ENCODE results near the gene OXLD1. TPM values are rescaled to one million over a fixed set of nuclear protein-coding genes. Genes with fewer than 3 reads are reported as not detected.

OXLD1 gene
- polyA plus RNA-seq, 1 of the 3 experiments (the other 2 are of a cell fraction), result 103 TPM

GRCh38 chr17:81706757-81707624 lies 40.6 kb upstream of the OXLD1 start:
- 96% methylated on average over 38 of the region's 54 CpGs for WGBS (ENCODE audit: low lambda C conversion rate)
- H2AFZ ChIP-seq (ENCODE audit: low read depth), result no peak overlapping the region
- H3K36me3 ChIP-seq (replicated peaks in 1 of 2; ENCODE audit: control insufficient read depth in 1 of 2, insufficient read depth in 2 of 2, low read length in 1 of 2), result peaks cover 34 to 38% of the 10 kb centered on the region in 2 experiments
- no peak overlapping the region for H3K9ac ChIP-seq
- H3K4me2 ChIP-seq, result no peak overlapping the region
- no peaks in the 10 kb centered on the region for H3K9me3 ChIP-seq
- ChIA-PET CTCF (interaction anchor here (0.8 to 1.5 kb wide), 6 partner anchors 15 to 159 kb away, joined by 3 to 6 read pairs (median 4); partner anchors contain the start of genes ARL16 and HGS), POLR2A (interaction anchor here (0.7 to 3.0 kb wide), 3 partner anchors 11 to 159 kb away, joined by 3 to 9 read pairs (median 6); partner anchors contain the start of genes ARL16 and HGS)
- H3K9me2 ChIP-seq, result no peaks in the 10 kb centered on the region
- peaks cover 44% of the 10 kb centered on the region for H3K79me2 ChIP-seq (ENCODE audit: insufficient read depth)
- TF ChIP-seq GABPA (IDR thresholded peaks at IDR 0.05; ENCODE audit: low read depth) (no peak), EZH2phosphoT487 (IDR thresholded peaks at IDR 0.05; ENCODE audit: borderline replicate concordance, low read depth) (no peak), RFX5 (IDR thresholded peaks at IDR 0.05; ENCODE audit: low read length) (no peak), SIN3A (IDR thresholded peaks at IDR 0.05; ENCODE audit: borderline replicate concordance, low read depth, low read length) (no peak), CTCF (IDR thresholded peaks at IDR 0.05) (peak; percentile 32; the same call in 1 of the 2 replicates), PBX3 (IDR thresholded peaks at IDR 0.05) (no peak), USF2 (IDR thresholded peaks at IDR 0.05; ENCODE audit: borderline replicate concordance, low read depth, low read length) (no peak), TEAD4 (IDR thresholded peaks at IDR 0.05; ENCODE audit: borderline replicate concordance, insufficient read depth) (no peak), TAF1 (IDR thresholded peaks at IDR 0.05; ENCODE audit: borderline replicate concordance, low read depth, low read length) (no peak)
- H3K27me3 ChIP-seq (ENCODE audit: insufficient read depth), result no peaks in the 10 kb centered on the region
- peaks cover 16 to 25% of the 10 kb centered on the region in 2 experiments for H3K4me1 ChIP-seq (ENCODE audit: control insufficient read depth in 1 of 2, insufficient read depth in 2 of 2, low read depth in 1 of 2, low read length in 1 of 2)
- H4K20me1 ChIP-seq (ENCODE audit: insufficient read depth), result peaks cover 4% of the 10 kb centered on the region
- no peak overlapping the region for H3K27ac ChIP-seq (ENCODE audit: low read depth in 2 of 2, low read length in 1 of 2)
- no peak overlapping the region for H3K4me3 ChIP-seq (ENCODE audit: low read depth in 2 of 2, low read length in 1 of 2)
- no peak for DNase-seq
- H3F3A ChIP-seq (replicated peaks; ENCODE audit: insufficient read depth), result peaks cover 52% of the 10 kb centered on the region

GRCh38 chr17:81706232-81706611 lies 39.8 kb upstream of the OXLD1 start:
- H3K4me2 ChIP-seq, result no peak overlapping the region
- peaks cover 42 to 43% of the 10 kb centered on the region in 2 experiments for H3K36me3 ChIP-seq (replicated peaks in 1 of 2; ENCODE audit: control insufficient read depth in 1 of 2, insufficient read depth in 2 of 2, low read length in 1 of 2)
- no peaks in the 10 kb centered on the region for H3K9me3 ChIP-seq
- no peak overlapping the region for H3K9ac ChIP-seq
- peaks cover 52% of the 10 kb centered on the region for H3K79me2 ChIP-seq (ENCODE audit: insufficient read depth)
- ChIA-PET POLR2A (interaction anchor here (1.6 kb wide), 1 partner anchor 23 kb away, joined by 6 read pairs; the partner anchor contains the start of genes ARL16 and HGS), CTCF (interaction anchor here (0.8 to 1.5 kb wide), 4 partner anchors 15 to 100 kb away, joined by 3 to 6 read pairs (median 5); partner anchors contain the start of genes ARL16 and HGS)
- no peaks in the 10 kb centered on the region for H3K9me2 ChIP-seq
- TF ChIP-seq SMC3 (IDR thresholded peaks at IDR 0.05; ENCODE audit: low read depth, low read length) (no peak), JUND (IDR thresholded peaks at IDR 0.05) (no peak), EZH2phosphoT487 (IDR thresholded peaks at IDR 0.05; ENCODE audit: borderline replicate concordance, low read depth) (no peak), MEF2A (IDR thresholded peaks at IDR 0.05; ENCODE audit: borderline replicate concordance, low read depth) (no peak), FOSL2 (IDR thresholded peaks at IDR 0.05; ENCODE audit: borderline replicate concordance, low read depth) (no peak), POLR2AphosphoS5 (IDR thresholded peaks at IDR 0.05; ENCODE audit: low read depth, low read length) (no peak), SIN3A (IDR thresholded peaks at IDR 0.05; ENCODE audit: borderline replicate concordance, low read depth, low read length) (no peak)
- DNase-seq, result no peak
- H3F3A ChIP-seq (replicated peaks; ENCODE audit: insufficient read depth), result peaks cover 60% of the 10 kb centered on the region
- no peaks in the 10 kb centered on the region for H3K27me3 ChIP-seq (ENCODE audit: insufficient read depth)
- no peak overlapping the region for H2AFZ ChIP-seq (ENCODE audit: low read depth)
- H4K20me1 ChIP-seq (ENCODE audit: insufficient read depth), result peaks cover 12% of the 10 kb centered on the region
- peaks cover 17 to 31% of the 10 kb centered on the region in 2 experiments for H3K4me1 ChIP-seq (ENCODE audit: control insufficient read depth in 1 of 2, insufficient read depth in 2 of 2, low read depth in 1 of 2, low read length in 1 of 2)
- H3K4me3 ChIP-seq (ENCODE audit: low read depth in 2 of 2, low read length in 1 of 2), result no peak overlapping the region
- 95% methylated on average over 11 of the region's 17 CpGs for WGBS (ENCODE audit: low lambda C conversion rate)
- no peak overlapping the region for H3K27ac ChIP-seq (ENCODE audit: low read depth in 2 of 2, low read length in 1 of 2)
